GM18907 (cell line): ENCODE data around the gene SGF29.
A peak's percentile ranks its signal among the peaks of the same experiment; 100 is the strongest.
"Not testable (repeated sequence)": the region's sequence is repeated elsewhere in the genome, so short reads cannot be mapped to it uniquely, and the experiment has no call there.

Experiments
- ATAC-seq: cut with Tn5 transposase; IDR thresholded peaks from one replicate; pipeline ENCODE4 v1.9.1; 2021; ENCODE audit warnings: mild to moderate bottlenecking, moderate library complexity; ENCODE audit not compliant: unreplicated experiment

The SGF29 gene

GRCh38 chr16:28532940-28533647 lies 20.6 kb upstream of the SGF29 start:
- no peak for ATAC-seq

- ATAC-seq, result no peak
These were observed 19.0 kb upstream of the SGF29 start for GRCh38 chr16:28534542-28535373.

- no peak for ATAC-seq
These were observed 16.6 kb upstream of the SGF29 start for GRCh38 chr16:28537076-28537475.

GRCh38 chr16:28537964-28538732 lies 15.6 kb upstream of the SGF29 start:
- ATAC-seq, result no peak

DNA sequence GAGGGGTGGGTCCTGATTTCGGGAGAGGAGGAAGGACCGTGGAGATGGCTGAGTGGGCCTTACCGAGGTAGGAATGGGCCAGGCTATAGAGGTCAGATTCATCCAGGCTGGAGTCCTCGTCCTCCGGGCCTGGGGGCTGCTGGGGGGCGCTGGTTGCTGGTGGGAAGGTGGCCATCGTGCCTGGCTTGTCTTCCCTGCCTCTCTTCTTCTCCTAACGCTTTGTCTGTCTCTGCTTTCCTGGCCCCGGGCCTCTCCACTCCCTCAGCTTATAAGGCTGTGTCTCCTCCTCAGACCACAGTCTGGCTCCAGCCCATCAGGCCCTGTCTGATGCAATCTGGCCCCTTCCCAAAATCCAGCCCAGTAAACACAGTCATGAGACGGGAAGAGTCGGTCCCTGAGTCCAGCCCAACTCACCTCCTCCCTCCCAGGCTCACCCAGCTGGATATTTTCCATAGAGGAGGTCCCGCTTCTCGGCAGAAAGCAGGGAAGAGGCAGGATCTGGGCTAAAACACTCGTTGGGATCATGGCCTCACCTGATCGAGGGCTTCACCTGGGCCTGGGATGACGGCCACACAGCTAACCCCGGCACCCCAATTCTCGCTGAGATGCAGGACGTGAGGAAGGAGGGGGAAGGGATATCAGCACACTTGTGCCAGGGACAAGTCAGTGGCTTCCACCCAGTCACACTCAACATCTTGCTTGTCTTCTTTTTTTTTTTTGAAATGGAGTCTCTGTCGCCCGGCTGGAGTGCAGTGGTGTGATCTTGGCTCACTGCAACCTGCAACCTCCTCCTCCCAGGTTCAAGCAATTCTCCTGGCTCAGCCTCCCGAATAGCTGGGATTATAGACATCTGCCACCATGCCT lies 14.8 kb upstream of the SGF29 start, which contains the start of gene NUPR1:
Gene NUPR1 (minus strand): TSS at position 242 of the 864 bp plus-strand sequence. CDS start 67 bp downstream, at position 175.
- no peak for ATAC-seq

GRCh38 chr16:28540346-28540745 lies 13.4 kb upstream of the SGF29 start:
- no peak for ATAC-seq

GRCh38 chr16:28542646-28543045 lies 11.1 kb upstream of the SGF29 start:
- ATAC-seq, result no peak

GRCh38 chr16:28543072-28543471 lies 10.6 kb upstream of the SGF29 start:
- no peak for ATAC-seq

DNA sequence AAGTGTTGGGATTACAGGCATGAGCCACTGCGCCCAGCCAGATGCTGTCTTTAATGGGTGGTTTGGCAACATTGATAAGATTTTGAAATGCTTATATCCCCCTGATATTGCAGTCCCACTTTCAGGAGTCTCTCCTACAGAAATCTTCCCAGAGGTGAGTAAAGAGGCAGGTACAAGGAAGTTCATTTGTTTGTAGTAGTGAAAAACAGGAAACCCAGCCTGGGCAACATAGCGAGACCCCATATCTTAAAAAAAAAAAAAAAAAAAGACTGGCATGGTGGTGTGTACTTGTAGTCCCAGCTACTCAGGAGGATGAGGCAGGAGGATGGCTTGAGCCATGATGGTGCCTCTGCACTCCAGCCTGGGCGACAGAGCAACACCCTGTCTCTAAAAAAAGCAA lies 8.7 kb upstream of the SGF29 start:
- ATAC-seq, result no peak

DNA sequence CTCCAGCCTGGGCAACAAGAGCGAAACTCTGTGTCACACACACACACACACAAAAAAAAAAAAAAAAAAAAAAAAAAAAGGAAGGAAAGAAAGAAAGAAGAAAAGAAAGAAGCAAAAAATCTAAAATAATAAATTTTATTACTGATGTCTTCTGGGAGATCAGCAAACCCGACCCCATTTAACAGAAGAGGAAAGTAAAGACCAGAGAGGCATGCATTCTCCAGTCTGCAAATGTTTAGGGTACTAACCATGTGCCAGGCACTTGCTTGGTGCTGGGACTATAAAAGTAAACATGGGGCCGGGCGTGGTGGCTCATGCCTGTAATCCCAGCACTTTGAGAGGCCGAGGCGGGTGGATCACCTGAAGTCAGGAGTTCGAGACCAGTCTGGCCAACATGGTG lies 7.8 kb upstream of the SGF29 start:
- not testable (repeated sequence) for ATAC-seq

GRCh38 chr16:28546626-28547025 lies 7.1 kb upstream of the SGF29 start:
- ATAC-seq, result no peak

- no peak for ATAC-seq
These were observed 5.4 kb upstream of the SGF29 start for GRCh38 chr16:28548306-28548802.

DNA sequence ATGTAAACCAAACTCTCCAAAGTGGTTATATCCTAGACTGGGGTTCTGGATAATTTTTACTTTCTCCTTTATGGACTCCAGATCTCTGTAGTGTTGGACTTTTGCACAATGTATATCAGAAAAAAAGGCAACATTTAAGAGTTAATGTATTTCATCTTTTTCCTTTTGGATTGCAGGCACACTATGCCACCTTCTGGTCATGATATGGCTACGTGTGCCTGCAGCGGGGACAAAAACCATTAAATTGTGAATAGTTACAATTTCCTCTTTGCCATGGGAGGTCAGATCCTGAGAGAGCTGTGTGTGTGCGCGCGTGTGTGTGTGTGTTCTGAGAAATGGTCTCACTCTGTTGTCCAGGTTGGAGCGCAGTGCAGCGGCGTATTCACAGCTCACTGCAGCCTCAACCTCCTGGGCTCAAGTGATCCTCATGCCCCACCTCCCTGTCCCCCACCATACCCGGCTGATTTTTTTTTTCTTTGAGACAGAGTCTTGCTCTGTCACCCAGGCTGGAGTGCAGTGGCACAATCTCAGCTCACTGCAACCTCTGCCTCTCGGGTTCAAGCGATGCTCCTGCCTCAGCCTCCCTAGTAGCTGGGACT lies 4.3 kb upstream of the SGF29 start:
- ATAC-seq, result no peak

DNA sequence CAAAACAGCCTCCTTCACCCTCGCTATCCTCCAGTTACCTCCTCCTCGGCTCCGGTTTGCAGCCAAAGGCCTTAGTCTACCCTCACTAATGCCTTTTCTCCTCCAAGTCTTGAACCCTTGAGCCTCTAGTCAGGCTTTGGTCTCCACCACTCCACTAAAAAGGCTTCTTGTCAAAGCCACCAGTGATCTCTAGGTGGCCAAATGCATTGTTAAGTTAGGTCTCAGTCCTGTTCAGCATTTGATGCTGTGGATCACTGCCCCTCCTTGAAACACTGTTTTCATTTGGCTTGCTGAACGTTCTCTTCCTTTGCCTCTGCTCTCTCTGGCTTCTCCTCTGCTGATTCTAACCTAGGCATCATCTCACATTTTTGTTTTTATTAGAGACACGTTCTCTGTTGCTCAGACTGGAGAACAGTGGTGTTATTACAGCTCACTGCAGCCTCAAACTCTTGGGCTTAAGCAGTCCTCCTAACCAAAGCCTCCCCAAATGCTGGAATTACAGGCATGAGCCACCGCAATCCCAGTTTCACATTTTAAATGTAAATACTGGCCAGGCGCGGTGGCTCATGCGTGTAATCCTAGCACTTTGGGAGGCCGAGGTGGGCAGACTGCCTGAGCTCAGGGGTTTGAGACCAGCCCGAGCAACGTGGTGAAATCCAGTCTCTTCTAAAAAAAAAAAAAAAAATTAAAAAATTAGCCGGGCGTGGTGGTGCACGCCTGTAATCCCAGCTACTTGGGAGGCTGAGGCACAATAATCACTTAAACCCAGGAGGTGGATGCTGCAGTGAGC lies 1.1 kb downstream of the SGF29 start:
- peak; percentile 8 for ATAC-seq

DNA sequence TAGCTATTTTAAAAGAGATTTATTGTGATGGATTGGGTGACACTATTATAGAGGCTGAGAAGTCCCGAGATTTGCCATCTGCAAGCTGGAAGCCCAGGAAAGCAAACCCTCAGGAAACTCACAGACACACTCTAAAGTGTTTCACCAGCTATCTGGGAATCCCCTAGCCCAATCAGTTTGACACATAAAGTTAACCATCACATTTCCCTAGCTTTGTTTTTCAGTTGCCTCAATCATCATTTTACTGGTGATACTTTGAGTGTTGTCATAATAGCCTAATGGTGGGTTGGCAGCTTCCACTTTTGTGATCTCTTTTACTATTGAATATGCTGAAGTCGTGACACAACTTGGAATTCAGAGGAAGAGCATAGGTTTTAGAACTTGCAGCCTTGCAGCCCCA lies 1.8 kb downstream of the SGF29 start:
- ATAC-seq, result no peak

- ATAC-seq, result no peak
These were observed 3.2 kb downstream of the SGF29 start for GRCh38 chr16:28556914-28557320.

DNA sequence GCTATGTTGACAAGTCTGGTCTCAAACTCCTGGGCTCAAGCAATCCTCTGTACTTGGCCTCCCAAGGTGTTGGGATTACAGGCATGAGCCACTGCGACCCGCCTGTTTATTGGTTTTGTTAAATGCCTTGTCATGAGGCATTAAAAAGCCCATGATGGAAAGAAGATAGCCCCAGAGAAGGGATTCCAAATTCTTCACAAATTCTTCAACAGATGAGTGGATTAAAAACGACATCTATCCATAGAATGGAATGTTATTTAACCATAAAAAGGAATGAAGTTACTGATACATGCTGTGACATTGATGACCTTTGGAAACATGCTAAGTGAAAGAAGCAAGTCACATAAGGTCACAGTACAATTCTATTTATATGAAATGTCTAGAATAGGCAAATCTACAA lies 4.7 kb downstream of the SGF29 start:
- no peak for ATAC-seq

GRCh38 chr16:28561557-28562187 lies 8.0 kb downstream of the SGF29 start:
- no peak for ATAC-seq

GRCh38 chr16:28562199-28562598 lies 8.5 kb downstream of the SGF29 start:
- no peak for ATAC-seq
